ENCODE results near the gene RPL41. TPM values are rescaled to one million over a fixed set of nuclear protein-coding genes. Genes with fewer than 3 reads are reported as not detected.

The RPL41 gene
- total and polyA plus RNA-seq, 9 of the 15 experiments (the other 6 are each of a cell fraction or from before 2014, with no cell fraction given): 3,403 to 11,276 (median 5,604) TPM

DNA sequence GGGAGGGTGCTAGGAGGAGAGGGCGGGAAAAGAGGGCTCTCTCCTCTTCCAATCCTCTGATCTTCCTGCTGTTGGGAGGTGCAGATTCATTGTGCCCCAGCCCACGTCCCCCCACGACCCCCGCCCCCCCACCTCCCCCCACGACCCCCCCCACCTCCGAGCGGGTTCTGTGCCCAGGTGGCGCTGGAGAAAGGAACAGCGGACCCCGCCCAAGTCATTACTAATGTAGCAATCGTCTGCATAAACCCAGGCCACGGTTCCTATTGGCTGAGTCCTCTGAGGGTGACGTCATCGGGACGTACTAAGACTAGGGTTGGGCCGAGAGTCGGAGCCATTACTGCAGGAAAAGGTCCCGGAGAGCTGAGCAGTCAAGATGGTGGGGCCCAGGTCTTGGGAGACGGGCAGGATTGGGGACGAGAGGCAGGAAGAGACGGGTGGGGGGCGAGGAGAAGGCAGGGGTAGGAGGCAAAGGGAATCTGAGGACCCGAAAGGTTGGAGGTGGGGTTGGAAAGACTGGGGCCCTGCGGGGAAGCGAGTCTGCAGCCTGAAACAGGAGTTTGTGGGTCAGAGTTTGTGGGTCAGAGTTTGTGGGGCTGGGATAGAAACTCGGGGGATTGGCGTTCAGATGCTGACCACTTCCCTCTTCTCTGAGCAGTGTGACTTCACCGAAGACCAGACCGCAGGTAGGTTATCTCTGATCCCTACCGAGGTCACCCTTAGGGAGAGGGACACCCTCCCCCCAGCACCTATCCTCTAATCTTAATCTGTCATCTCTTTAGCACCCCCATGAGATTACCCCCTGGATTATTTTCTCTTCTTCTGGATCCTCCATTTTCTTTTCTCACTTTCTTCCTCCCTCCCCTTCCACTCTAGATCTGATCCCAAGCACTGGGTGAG lies 41.8 kb downstream of the RPL41 start, which contains the start of gene MYL6 (continued):
- TF ChIP-seq CEBPB (tag; IDR thresholded peaks at IDR 0.05) (peak; percentile 82), RUNX1 (IDR thresholded peaks at IDR 0.05; ENCODE audit: low read depth) (no peak), TRIM28 (IDR thresholded peaks at IDR 0.05) (no peak), SRF (CRISPR knock-in tag; IDR thresholded peaks at IDR 0.05) (no peak), ZNF280B (CRISPR knock-in tag; IDR thresholded peaks at IDR 0.05) (no peak), FUS (optimal IDR thresholded peaks at IDR 0.05; ENCODE audit: low read depth, low read length) (no peak), ZNF668 (CRISPR knock-in tag; IDR thresholded peaks at IDR 0.05) (no peak), CHD4 (IDR thresholded peaks at IDR 0.05; ENCODE audit: insufficient read depth, insufficient replicate concordance, low read depth, low read length, poor library complexity, severe bottlenecking) (no peak), ZNF79 (CRISPR knock-in tag; IDR thresholded peaks at IDR 0.05; ENCODE audit: low read depth) (no peak), RREB1 (CRISPR knock-in tag; IDR thresholded peaks at IDR 0.05) (peak; percentile 37; the same call in 1 of the 2 replicates), LARP7 (IDR thresholded peaks at IDR 0.05) (peak; percentile 93), SAFB (IDR thresholded peaks at IDR 0.05; ENCODE audit: borderline replicate concordance, low read depth, low read length) (no peak), MTF1 (CRISPR knock-in tag; IDR thresholded peaks at IDR 0.05; ENCODE audit: borderline replicate concordance) (no peak)
- TF ChIP-seq, protein P1, sequence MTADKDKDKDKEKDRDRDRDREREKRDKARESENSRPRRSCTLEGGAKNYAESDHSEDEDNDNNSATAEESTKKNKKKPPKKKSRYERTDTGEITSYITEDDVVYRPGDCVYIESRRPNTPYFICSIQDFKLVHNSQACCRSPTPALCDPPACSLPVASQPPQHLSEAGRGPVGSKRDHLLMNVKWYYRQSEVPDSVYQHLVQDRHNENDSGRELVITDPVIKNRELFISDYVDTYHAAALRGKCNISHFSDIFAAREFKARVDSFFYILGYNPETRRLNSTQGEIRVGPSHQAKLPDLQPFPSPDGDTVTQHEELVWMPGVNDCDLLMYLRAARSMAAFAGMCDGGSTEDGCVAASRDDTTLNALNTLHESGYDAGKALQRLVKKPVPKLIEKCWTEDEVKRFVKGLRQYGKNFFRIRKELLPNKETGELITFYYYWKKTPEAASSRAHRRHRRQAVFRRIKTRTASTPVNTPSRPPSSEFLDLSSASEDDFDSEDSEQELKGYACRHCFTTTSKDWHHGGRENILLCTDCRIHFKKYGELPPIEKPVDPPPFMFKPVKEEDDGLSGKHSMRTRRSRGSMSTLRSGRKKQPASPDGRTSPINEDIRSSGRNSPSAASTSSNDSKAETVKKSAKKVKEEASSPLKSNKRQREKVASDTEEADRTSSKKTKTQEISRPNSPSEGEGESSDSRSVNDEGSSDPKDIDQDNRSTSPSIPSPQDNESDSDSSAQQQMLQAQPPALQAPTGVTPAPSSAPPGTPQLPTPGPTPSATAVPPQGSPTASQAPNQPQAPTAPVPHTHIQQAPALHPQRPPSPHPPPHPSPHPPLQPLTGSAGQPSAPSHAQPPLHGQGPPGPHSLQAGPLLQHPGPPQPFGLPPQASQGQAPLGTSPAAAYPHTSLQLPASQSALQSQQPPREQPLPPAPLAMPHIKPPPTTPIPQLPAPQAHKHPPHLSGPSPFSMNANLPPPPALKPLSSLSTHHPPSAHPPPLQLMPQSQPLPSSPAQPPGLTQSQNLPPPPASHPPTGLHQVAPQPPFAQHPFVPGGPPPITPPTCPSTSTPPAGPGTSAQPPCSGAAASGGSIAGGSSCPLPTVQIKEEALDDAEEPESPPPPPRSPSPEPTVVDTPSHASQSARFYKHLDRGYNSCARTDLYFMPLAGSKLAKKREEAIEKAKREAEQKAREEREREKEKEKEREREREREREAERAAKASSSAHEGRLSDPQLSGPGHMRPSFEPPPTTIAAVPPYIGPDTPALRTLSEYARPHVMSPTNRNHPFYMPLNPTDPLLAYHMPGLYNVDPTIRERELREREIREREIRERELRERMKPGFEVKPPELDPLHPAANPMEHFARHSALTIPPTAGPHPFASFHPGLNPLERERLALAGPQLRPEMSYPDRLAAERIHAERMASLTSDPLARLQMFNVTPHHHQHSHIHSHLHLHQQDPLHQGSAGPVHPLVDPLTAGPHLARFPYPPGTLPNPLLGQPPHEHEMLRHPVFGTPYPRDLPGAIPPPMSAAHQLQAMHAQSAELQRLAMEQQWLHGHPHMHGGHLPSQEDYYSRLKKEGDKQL (CRISPR knock-in tag; IDR thresholded peaks at IDR 0.05; ENCODE audit: borderline replicate concordance): no peak

Data from K562 (cell line).